HFFc6 (cell line): Measurements from ENCODE around the gene OR2L5. TPM values are rescaled to one million over a fixed set of nuclear protein-coding genes. Genes with fewer than 3 reads are reported as not detected.

Experiments
- DNase-seq: peaks from one replicate; pipeline ENCODE4 v3.0.0-alpha.2; 2018
- H3K27ac Mint-ChIP-seq: 2 replicates; pipeline ENCODE4 v1.8.0; 2020; ENCODE audit warnings: mild to moderate bottlenecking, mixed read lengths
- H3K27me3 Mint-ChIP-seq: 2 replicates; pipeline ENCODE4 v1.8.0; 2021; ENCODE audit warnings: mild to moderate bottlenecking, moderate library complexity, mixed read lengths; ENCODE audit not compliant: insufficient read depth
- H3K36me3 Mint-ChIP-seq: 2 replicates; pipeline ENCODE4 v1.8.0; 2021; ENCODE audit warnings: low read depth, mixed read lengths
- H3K4me1 Mint-ChIP-seq: 2 replicates; pipeline ENCODE4 v1.8.0; 2020; ENCODE audit warnings: low read depth, mixed read lengths
- H3K4me3 Mint-ChIP-seq: 2 replicates; pipeline ENCODE4 v1.8.0; 2020; ENCODE audit warnings: mild to moderate bottlenecking, moderate library complexity, mixed read lengths
- H3K9me3 Mint-ChIP-seq: 2 replicates; pipeline ENCODE4 v1.8.0; 2020; ENCODE audit warnings: mild to moderate bottlenecking, mixed read lengths
- CTCF ChIP-seq: fragments of 200-600 bp; sonication (generic); IDR thresholded peaks from 2 replicates; pipeline ENCODE4 v1.5.0; 2021; ENCODE audit warnings: antibody characterized with exemption, mild to moderate bottlenecking
- total RNA-seq, 6 experiments: library from RNA; stranded (reverse); fragmentation: NEBNext Ultra II Directional; extraction: Animal tissue kit (Norgen Biotek cat#: 25700); gene quantifications; 2 replicates in 1 of 6; 3 replicates in 5 of 6; pipeline ENCODE4 v1.2.3, GENCODE V29; 2021

OR2L5 gene
- total RNA-seq, 6 experiments from 2014 or later, result not detected

DNA sequence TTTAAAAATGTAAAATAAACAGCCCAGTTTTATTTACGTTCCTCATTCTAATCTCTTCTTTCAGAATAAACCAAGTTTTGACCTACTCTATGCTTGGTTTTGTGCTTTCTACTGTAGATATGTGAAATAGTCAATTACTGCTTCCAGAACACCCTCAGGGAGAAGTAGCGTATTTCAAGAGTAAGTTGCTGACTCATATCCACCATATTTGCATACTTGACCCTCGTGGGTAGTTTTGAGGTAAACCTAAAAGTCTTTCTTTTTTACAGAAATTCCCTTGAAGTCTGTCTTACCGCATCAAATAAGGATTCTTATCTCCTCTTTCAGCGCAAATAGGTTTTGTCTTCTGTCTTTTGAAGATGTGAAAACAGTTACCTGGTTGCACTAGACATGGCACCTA lies 31.7 kb downstream of the OR2L5 start:
- H3K36me3 Mint-ChIP-seq, result no peaks in the 10 kb centered on the region
- no peaks in the 10 kb centered on the region for H3K4me1 Mint-ChIP-seq
- no peak for DNase-seq
- H3K9me3 Mint-ChIP-seq, result peaks cover 35% of the 10 kb centered on the region
- TF ChIP-seq CTCF, result no peak
- no peak overlapping the region for H3K4me3 Mint-ChIP-seq
- H3K27ac Mint-ChIP-seq, result no peak overlapping the region
- no peaks in the 10 kb centered on the region for H3K27me3 Mint-ChIP-seq

DNA sequence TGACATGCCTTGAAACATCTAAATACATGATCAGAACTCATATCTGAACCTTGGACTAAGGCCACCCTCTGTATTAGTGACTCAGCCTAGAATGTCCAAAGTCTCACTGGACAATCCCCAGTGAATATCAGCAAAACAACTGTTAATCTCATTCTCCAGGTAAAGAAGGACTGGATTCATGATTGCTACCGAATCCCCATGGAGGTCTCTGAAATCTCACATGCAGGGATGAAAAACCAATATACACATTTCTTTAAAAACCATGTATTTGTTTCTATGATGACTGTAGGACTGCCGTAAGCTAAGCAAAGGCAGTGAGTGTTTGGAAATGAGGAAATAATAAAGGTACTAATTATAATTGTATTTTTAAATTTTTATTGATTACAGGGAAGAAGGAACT lies 33.1 kb downstream of the OR2L5 start, which contains the start of gene OR2L3:
TSS of gene OR2L3 (plus strand) at position 301 of the 400 bp plus-strand sequence. CDS start 13,846 bp downstream, outside the sequence.
- no peaks in the 10 kb centered on the region for H3K36me3 Mint-ChIP-seq
- DNase-seq, result no peak
- peaks cover 30% of the 10 kb centered on the region for H3K9me3 Mint-ChIP-seq
- no peak within 1 kb of the TSS for H3K27ac Mint-ChIP-seq
- TF ChIP-seq CTCF, result no peak
- H3K4me1 Mint-ChIP-seq, result no peaks in the 10 kb centered on the region
- H3K27me3 Mint-ChIP-seq, result no peaks in the 10 kb centered on the region
- H3K4me3 Mint-ChIP-seq, result no peak within 1 kb of the TSS

DNA sequence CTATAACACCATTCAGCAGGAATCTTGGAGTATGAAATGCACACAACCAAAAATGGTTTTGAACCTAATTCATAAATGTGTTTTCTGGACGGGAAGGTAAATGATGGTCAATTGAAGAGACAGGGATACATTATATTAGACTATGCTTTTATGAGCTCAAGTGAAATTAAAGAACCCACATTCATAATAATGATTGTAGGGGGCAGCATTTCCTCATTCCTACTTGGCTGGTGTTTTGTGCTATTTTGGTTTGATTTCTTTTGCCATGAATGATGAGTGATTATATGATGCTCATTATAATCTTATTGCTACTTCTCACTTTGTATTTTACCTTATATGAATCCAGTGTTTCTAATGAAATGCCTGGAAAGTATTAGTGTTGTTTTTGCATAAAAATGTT lies 33.5 kb downstream of the OR2L5 start:
- Mint-ChIP-seq H3K4me1 (no peaks in the 10 kb centered on the region), H3K27me3 (no peaks in the 10 kb centered on the region), H3K4me3 (no peak overlapping the region), H3K9me3 (peaks cover 30% of the 10 kb centered on the region), H3K36me3 (no peaks in the 10 kb centered on the region), H3K27ac (no peak overlapping the region)
- TF ChIP-seq CTCF, result no peak
- DNase-seq, result no peak

DNA sequence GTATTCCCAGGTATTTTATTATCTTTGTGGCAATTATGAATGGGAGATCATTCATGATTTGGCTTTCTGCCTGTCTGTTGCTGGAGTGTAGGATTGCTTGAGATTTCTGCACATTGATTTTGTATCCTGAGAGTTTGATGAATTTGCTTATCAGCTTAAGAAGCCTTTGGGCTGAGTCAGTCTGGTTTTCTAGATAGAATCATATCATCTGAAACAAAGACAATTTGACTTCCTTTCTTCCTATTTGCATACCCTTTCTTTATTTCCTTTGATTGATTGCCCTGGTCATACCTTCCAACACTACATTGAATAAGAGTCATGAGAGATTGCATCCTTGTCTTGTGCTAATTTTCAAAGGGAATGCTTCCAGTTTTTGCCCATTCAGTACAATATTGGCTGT lies 41.2 kb downstream of the OR2L5 start:
- peaks cover 44% of the 10 kb centered on the region for H3K9me3 Mint-ChIP-seq
- no peaks in the 10 kb centered on the region for H3K27me3 Mint-ChIP-seq
- H3K4me1 Mint-ChIP-seq, result no peaks in the 10 kb centered on the region
- H3K4me3 Mint-ChIP-seq, result no peak overlapping the region
- H3K27ac Mint-ChIP-seq, result no peak overlapping the region
- TF ChIP-seq CTCF, result no peak
- DNase-seq, result no peak
- H3K36me3 Mint-ChIP-seq, result no peaks in the 10 kb centered on the region; the same call in 1 of the 2 replicates

DNA sequence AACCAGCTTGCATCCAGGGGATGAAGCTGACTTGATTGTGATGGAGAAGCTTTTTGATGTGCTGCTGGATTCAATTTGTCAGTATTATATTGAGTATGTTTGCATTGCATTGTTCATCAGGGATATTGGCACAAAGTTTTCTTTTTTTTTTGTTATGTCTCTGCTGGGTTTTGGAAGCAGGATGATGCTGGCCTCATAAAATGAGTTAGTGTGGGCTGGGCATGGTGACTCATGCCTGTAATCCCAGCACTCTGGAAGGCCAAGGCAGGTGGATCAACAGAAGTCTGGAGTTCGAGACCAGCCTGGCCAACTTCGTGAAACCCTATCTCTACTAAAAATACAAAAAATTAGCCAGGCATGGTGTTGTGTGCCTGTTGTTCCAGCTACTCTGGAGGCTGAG lies 41.8 kb downstream of the OR2L5 start:
- Mint-ChIP-seq H3K4me3 (no peak overlapping the region), H3K27me3 (no peaks in the 10 kb centered on the region), H3K4me1 (no peaks in the 10 kb centered on the region), H3K9me3 (peaks cover 40% of the 10 kb centered on the region), H3K27ac (no peak overlapping the region), H3K36me3 (no peaks in the 10 kb centered on the region; the same call in 1 of the 2 replicates)
- no peak for DNase-seq
- no peak for TF ChIP-seq CTCF

DNA sequence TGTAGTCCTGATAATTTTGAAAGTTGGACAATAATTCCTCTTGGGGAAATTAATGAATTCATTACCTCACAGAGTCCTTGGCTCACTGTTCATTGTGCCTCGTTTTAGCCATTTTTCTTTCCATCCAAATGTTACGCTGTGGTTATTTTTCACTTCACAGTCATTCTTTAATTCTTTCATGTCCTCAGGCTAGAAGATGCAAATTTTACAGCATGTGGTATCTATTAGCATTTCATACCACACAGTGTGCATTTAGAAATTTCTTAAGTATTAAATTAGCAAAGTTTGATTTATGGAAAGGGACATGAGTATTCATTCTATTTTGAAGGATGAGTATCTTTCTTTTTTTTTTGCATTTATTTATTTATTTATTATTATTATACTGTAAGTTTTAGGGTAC lies 51.6 kb downstream of the OR2L5 start:
- DNase-seq, result no peak
- Mint-ChIP-seq H3K4me3 (no peak overlapping the region), H3K4me1 (no peaks in the 10 kb centered on the region), H3K36me3 (no peaks in the 10 kb centered on the region), H3K27me3 (no peaks in the 10 kb centered on the region), H3K9me3 (peaks cover 38% of the 10 kb centered on the region), H3K27ac (no peak overlapping the region)
- no peak for TF ChIP-seq CTCF
